ENCODE results near the gene PTGR3.

GRCh38 chr18:75244351-75245313 is 35.7 kb upstream of the PTGR3 start:
- TF ChIP-seq POLR2AphosphoS5 (IDR thresholded peaks at IDR 0.05) = no peak
- TF ChIP-seq CTCF (IDR thresholded peaks at IDR 0.05) = peak in 1 of 3 experiments; percentile 13
- no peak for TF ChIP-seq EP300 (IDR thresholded peaks at IDR 0.05)
- no peak for TF ChIP-seq POLR2A (IDR thresholded peaks at IDR 0.05; ENCODE audit: low read depth)

Data from esophagus muscularis mucosa (tissue), 4 donors.